Stimulated activated CD8-positive, alpha-beta memory T cell treated with anti-CD3 and anti-CD28 coated beads, Interleukin-15, amount 100 ng/mL, for 1 hour (primary cell): ENCODE data around the gene LTO1.

Experiments used
- DNase-seq: peaks from one replicate; pipeline ENCODE4 v3.0.0-alpha.2; 2020; ENCODE audit warnings: low read depth

The LTO1 gene

GRCh38 chr11:69644962-69645675 lies 30.0 kb downstream of the LTO1 start:
- DNase-seq, result no peak

- no peak for DNase-seq
These were observed 30.8 kb downstream of the LTO1 start for GRCh38 chr11:69644071-69644961.

- DNase-seq, result no peak
These were observed 31.5 kb downstream of the LTO1 start for GRCh38 chr11:69643646-69644045.

- peak; percentile 44 for DNase-seq
These were observed 32.1 kb downstream of the LTO1 start for GRCh38 chr11:69642913-69643632.

- DNase-seq, result no peak
These were observed 32.6 kb downstream of the LTO1 start for GRCh38 chr11:69642549-69642912.

- no peak for DNase-seq
These were observed 33.2 kb downstream of the LTO1 start for GRCh38 chr11:69641681-69642548.

GRCh38 chr11:69640995-69641581 lies 34.1 kb downstream of the LTO1 start, which contains the start of gene CCND1:
Gene CCND1 (plus strand): TSS chr11:69641156. CDS start chr11:69641314, 158 bp downstream.
- DNase-seq, result no peak

- DNase-seq, result no peak
These were observed 34.7 kb downstream of the LTO1 start for GRCh38 chr11:69640260-69640994.

- DNase-seq, result no peak
These were observed 35.3 kb downstream of the LTO1 start for GRCh38 chr11:69639831-69640230.

- no peak for DNase-seq
These were observed 36.0 kb downstream of the LTO1 start for GRCh38 chr11:69638941-69639681.

- no peak for DNase-seq
These were observed 36.9 kb downstream of the LTO1 start for GRCh38 chr11:69637941-69638871.

- DNase-seq, result no peak
These were observed 37.8 kb downstream of the LTO1 start for GRCh38 chr11:69637198-69637940.

- DNase-seq, result no peak
These were observed 38.5 kb downstream of the LTO1 start for GRCh38 chr11:69636512-69637197.

GRCh38 chr11:69635804-69636511 lies 39.2 kb downstream of the LTO1 start:
- no peak for DNase-seq

GRCh38 chr11:69635195-69635594 lies 40.0 kb downstream of the LTO1 start:
- no peak for DNase-seq

- no peak for DNase-seq
These were observed 40.6 kb downstream of the LTO1 start for GRCh38 chr11:69634590-69634989.

- no peak for DNase-seq
These were observed 41.1 kb downstream of the LTO1 start for GRCh38 chr11:69634069-69634468.
